ELF-1 (cell line): ENCODE measurements around the gene ALK.

ENCODE experiments used
- DNase-seq: peaks from one replicate; pipeline ENCODE4 v3.0.0-alpha.2; 2016; ENCODE audit warnings: low read depth, low spot score

ALK gene

DNA sequence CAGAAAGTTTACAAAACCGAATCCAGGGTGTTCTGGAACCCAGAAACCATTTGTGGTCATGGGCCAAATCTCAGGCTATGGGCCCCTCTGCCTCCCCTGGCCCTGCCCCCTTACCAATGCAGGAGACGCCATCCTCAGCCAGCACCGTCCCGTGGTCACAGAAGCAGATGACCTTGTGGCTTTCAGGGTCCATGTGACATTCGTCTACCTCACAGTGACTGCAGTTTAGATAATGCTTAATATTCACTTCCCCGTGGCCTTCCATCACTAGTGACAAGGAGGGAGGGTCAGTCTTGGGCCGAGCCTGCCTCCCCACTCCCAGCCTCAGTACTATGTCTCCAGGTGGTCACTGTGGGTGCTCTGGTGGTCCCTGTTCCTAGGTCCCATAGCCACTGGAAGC is 694.6 kb downstream of the ALK start:
- DNase-seq = no peak

DNA sequence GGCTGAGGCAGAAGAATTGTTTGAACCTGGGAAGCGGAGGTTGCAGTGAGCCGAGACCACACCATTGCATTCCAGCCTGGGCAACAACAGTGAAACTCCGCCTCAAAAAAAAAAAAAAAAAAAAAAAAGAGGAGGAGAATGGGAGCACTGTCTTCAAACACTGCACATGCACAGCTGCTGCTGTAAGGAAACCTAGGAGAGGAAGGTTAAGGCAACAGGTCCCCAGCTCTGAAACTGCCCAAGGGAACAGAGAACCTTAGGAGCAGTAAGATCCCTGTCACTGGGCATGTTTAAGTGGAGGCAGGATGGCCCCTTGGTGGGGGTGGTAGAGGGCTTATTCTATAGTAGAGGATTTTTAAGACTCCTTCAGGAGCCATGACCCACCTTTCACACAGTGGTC is 695.0 kb downstream of the ALK start:
- no peak for DNase-seq

DNA sequence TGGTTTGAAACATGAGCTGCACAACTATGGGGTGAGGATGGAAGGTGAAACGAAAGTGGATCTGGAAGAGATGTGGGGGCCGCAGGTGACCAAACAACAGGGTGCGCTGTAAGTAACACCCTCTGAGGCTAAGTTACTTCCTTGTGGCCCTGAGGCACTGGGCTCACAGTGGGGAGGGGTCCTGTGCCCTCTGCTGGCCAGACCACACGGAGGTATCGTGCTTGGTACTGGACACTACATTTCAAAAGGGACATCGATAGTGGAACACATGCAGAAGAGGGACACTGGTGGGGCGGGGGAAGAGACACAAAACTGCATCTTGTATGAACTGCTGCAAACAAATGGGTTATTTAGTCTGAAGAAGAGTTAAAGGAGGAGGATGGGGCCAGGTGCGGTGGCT is 695.6 kb downstream of the ALK start:
- no peak for DNase-seq

DNA sequence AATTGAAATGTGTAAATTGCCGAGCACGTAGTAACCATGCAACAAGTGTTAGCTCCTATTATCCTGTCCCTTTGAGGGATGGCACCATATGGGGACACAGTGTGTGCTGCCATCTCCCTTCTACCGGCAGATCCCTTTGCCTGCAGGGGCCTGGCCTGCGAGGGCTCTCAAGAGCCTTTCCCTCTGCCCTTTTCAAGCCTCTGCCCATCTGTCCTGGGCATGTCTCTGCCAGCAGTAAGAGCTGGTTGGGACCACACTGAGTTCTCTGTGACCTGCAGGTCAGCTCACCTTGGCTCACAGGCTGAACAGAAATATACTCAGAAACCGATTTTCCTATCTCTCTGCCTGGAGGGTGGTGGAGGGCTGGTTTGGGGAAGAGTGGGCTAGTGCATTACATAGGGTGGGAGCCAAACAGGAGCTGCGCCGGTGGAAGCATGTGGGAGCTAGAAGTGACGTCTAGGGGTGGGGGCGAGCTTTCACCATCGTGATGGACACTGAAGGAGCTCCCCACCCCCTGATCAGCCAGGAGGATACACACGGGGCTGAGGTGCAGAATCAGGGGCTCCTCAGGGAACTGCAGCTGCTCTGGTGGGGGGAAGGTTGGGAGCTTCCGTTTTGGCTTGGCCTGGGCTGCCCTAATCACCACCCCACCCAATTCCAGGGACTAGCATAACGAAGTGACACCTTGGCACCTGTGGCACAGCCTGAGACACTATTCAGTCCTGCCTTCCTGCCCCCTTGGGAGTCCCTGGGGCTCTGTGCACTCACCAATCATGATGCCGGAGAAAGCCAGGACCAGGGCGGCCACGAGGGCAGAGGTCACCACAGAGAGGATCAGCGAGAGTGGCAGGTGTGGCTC is 696.5 kb downstream of the ALK start:
- no peak for DNase-seq

DNA sequence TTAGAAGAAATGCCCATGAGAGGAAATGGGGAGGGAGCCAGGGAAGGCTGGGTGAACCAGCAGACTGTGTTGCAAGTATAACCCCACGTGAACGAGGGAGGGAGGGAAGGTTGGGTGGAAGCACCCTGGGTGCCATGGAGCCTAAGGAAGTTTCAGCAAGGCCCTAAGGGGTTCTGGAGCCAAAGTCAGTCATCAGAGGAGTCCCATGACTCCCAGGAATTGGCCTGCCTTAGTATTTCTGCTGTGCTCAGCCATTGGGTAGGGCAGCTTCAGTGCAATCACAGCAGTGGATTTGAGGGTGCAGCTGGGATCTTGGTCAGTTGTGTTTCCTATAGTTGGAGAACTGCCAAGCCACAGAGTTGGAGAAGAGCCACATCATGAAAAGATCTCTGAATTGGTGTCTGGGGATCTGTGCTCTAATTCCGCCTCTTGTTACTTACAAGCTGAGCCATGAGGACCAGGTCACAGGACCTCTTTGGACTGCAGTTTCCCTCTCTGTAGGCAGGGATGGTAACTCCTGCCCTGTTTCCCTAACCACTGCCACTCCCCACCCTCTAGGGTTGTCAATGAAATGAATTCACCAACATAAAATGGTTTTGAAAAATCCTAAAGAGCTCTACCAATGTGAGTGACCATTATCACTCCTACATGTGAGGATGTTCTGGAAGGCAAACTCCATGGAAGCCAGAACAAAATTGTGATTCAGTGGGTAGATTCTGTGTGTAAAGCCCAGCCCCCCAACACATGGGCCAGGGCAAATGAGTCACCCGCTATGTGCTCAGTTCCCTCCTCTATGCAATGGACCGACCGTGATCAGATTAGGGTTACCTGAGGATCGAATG is 697.3 kb downstream of the ALK start:
- no peak for DNase-seq

DNA sequence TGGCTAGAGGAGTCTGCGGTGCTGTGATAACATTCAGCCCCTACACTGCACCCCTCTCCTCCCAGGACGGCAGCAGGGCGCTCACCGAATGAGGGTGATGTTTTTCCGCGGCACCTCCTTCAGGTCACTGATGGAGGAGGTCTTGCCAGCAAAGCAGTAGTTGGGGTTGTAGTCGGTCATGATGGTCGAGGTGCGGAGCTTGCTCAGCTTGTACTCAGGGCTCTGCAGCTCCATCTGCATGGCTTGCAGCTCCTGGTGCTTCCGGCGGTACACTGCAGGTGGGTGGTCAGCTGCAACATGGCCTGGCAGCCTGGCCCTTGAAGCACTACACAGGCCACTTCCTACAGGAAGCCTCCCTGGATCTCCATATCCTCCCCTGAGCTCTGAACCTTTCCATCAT is 698.1 kb downstream of the ALK start:
- DNase-seq = no peak

DNA sequence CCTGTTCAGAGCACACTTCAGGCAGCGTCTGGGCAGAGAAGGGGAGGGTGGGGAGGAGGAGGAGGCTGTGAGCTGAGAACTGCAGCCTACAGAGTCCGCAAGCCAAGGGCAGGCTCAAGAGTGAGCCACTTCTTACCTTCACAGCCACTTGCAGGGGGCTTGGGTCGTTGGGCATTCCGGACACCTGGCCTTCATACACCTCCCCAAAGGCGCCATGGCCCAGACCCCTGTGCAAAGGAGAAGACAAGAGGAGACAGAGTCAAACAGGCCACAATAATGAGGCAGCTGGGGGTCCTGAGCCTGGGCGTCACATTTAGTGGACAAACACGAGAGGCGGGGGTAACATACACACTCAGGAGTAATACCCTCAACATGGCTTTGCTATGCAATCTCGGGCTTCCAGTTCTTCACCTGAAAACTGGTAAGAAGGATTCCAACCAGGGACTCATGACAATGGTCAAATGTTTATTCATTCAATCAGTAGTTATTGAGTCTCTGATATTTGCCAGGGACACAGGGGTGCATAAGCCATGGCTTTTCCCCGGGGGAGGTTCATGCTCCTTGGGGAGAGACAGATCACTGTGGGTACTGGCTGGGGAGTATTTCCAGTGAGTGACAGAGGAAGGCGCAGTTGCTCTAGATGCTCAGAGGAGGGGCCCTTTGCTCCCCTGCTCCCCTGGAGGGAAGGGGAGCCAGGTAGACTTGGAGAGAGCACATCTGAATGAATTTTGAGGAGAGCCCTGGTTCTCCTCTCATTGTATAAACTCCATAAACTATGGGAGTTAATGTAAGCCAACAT is 698.8 kb downstream of the ALK start:
- DNase-seq = no peak

DNA sequence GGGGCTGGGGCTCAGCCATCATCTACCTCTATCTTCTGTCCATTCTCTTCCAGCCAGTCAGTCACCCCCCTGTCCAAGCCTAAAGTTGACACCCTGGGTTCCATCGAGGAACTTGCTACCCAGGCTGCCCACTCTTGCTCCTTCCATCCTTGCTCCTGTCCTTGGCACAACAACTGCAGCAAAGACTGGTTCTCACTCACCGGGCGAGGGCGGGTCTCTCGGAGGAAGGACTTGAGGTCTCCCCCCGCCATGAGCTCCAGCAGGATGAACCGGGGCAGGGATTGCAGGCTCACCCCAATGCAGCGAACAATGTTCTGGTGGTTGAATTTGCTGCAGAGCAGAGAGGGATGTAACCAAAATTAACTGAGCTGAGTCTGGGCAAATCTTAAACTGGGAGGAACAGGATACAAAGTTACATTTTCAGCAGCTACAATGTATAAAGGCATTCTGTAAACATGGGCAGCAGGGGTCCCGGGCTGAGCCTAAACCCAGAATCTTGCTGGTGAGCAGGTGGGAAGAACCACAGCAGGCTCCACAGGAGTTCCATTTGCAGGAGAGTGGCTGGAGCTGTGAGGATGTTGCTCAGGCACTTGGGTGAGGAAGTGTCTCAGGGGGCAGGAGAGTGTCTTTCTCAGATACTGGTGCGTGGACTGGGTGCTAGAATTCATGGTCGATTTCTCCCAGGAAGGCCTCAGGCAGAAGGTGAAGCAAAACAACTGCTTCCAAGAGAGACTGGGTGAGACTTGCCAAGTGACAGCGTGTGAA is 700.7 kb downstream of the ALK start:
- DNase-seq = no peak

DNA sequence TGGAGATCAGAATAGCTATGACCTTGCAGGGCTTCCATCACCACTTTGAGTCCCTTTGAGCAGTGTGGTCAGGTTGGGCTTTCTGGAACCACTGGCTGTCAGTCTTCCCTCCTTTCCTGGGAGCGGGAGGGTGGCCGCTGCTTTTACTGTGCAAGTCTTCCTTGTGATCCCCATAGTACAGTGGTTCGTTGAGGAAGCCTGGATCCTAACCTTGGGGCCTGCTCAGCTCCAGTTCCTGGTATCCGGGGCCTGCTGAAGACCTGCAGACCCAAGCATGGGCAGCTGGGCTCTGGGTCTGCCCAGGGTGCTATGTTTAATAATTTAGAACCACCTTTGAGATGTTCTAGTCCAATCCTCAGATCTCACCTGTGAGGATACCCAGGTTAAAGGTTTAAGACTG is 702.0 kb downstream of the ALK start:
- DNase-seq = no peak

DNA sequence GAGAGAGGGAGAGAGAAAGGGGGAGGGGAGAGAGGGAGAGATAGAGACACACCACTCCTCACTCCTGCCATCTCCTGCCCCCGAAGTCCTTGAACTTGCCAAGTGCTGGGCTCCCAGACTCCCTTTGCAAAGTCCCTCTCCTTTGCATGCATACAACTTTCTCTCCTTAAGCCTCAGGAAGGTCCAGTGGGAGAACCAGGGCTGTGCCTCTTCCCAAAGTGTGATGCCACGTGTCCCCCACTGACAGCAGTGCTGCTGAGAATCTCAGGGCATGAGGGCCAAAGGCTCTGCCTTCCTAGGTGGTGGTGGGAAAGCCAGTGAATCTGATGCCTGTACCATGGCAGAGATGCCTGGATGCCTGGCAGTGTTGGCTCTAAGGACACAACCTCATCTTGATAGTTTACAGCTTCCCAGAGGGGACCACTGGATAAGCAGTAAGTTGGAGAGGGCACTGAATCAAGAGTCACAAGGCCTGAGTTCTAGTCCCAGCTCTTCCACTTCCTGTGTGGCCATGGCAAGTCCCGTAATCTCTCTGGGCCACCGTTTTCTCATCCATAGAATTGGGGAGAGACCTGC is 702.7 kb downstream of the ALK start:
- no peak for DNase-seq

DNA sequence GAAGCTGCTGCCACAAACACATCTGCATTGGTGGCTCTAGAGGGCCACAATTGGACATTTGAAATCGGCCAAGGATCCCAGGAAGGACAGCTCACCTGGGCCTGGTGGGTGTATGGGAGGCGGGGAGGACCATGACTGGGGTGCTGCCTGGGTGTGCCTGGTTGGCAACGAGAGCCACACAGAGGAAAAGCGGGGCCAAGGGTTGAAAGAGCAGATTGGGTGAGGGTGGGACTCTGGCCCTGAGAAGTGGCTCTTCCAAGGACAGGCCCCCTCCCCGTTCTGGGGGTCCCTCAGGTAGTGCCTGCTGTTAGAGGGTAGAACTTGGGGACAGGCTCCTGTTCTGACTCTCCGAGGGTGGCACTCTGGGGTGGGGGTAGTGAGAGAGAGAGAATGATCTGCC is 703.3 kb downstream of the ALK start:
- DNase-seq = no peak

DNA sequence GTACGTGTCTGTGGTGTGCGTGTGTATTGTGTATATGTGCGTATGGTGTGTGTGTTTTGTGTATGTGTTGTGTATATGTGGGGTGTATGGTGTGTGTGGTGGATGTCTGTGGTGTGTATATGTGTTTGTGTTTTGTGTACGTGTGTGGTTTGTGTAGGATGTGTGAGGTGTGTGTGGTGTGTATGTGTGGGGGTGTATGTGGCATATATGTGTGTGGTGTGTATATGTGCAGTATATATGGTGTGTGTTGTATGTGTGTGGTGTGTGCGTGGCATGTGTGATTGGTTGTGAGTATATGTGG is 704.8 kb downstream of the ALK start:
- no peak for DNase-seq

DNA sequence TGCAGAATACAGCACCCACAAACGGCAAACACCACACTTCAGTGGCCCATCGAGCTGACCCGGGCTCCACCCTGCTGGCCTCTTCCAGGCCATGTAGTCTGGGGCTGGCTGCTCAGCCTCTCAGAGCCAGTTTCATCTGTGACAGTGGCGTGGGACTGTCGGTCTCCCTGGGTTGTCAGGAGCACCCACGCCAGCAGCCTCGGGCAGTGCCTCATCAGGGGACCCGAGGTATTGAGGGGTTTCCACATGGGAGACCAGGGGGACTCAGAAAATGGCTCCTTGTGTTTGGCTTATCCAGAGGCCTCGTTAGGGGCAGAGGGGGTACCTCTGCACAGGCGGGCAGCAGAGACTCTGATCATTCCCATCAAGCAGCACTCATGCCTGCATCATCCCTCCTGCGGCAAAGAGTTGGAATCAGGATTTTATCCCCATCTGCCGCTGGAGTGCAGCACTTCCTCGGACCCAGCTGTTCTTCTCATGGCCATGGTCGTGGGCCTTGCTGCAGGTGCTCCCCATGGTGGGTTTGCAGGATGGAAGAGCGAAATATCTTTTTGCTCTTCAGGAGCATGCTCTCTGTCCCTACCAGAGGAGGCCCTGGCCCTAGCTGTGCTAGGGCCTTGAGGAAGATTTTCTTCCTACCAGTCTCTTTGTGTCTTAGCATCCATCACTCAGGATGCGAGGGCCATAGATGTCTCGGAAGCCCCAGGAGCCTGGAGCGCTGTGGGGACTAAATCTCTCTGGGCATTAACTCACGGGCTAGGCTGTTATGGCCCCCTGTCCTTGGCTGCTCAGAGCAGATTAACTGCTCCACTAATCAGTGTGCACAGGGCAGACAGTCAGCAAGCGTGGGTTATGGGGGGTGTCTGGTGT is 705.4 kb downstream of the ALK start:
- no peak for DNase-seq

DNA sequence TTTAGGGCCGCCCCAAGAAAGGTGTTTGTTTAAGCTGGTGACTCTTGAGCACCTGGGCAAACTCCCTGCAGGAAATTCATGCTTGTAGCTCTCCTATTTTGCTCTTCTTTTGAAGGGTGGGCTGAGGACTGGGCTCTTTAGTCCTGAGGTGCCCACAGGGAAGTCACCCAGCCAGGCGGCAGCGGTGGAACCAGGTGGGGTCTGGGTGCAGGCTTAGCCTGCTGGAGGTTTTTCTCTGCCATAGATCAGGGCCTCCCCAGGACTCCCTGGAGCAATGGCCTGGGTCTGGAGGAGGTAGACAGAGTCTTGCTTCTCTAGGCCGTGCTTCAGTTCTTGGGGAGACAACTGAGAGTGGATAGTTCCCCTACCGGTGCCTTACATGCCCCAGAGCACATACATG is 706.3 kb downstream of the ALK start:
- no peak for DNase-seq

DNA sequence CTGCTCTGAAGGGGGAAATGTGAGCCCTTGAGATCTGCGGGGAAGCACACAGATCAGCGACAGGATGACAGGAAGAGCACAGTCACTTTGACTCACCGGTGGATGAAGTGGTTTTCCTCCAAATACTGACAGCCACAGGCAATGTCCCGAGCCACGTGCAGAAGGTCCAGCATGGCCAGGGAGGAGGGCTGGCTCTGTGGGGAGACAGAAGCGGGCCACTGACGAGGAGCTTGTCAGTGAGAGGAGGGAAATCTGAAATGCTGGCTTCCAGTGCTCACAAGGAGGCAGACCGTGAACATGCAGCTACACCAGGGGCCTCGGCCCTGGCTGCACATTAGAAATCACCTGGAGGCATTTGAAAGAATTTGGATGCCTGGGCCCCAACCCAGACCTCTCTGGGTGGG is 707.5 kb downstream of the ALK start:
- DNase-seq = no peak

DNA sequence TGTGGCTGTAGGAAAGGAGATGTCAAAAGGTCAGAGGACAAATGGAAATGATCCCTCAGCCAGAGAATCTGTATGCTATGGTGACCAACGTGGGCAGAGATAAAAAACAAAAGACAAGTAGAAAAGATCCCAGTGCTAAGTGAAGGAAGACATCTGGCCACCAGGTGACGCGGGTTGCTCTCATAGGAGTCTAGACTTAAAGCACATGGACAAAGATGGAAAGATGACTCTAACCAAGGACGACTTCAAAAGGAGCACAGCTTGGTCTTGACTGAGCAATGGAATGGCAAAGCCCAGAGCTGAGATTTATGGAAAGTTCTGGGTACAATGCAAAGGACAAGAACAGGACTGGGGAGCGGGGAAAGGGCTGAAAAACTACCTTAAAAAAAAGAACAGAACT is 709.4 kb downstream of the ALK start:
- DNase-seq = peak; percentile 43

DNA sequence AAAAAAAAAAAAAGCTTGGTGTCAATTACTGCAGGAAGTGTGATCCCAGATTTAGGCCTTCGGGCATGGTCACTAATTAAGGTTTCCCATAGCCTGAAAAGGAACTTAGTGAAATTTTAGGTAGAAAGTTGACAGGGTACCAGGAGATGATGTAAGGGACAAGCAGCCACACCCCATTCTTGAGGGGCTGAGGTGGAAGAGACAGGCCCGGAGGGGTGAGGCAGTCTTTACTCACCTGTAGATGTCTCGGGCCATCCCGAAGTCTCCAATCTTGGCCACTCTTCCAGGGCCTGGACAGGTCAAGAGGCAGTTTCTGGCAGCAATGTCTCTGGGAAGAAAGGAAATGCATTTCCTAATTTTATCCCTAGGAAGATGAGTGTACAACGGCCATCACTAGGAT is 711.8 kb downstream of the ALK start:
- no peak for DNase-seq

DNA sequence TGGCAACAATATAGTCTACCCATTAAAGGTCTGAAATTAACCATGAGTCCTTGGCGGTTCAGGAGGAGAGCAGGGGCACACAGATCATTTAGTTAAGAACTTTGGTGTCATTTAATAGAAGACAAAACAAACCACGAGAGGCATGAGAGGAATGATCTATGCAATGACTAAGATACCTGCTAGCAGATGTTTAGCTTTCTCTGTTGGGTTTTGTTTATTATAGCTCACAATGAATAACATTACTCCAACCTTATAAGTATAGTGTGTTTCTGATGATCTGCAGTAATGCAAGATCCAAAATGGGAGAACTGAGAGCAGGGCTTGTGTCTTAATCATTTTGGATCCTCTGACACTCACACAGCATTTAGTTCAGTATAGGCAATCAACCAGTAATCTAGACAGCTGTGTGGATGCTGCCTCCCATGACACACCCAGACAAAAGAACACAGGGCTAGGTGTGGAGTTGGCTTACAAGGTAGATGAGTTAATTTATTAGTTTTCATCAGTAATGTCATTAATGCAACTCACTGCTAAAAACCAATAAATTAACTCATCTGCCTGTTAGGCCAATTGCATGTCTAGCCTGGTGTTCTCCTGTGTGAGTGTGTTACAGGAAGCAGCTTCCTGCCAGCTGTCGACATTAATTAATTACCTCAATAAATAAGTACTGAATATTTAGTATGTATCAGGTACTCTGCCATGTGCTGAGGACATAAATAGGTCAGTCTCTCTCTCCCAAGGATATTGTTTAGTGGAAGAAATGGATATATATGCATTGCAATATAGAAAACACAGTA is 713.8 kb downstream of the ALK start:
- DNase-seq = no peak

DNA sequence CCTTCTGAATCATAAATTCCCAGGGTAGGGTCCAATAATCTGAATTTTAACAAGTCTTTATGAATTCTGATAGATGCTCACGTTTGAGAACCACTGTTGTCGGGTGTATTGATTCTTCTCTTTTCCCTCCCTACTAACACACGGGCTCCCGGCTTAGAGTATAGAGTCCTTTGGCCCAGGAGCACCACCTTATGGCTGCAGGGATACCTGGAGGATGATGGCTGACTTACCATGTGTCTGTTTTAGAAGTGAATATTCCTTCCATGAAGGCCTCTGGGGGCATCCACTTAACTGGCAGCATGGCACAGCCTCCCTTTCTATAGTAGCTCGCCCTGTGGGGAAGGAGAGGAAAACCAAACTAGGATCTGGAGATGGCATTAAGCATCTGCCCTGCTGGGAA is 714.4 kb downstream of the ALK start:
- no peak for DNase-seq
